HG02840 (cell line): ENCODE measurements around the gene VPS37D.
A peak's percentile ranks its signal among the peaks of the same experiment; 100 is the strongest.
"Not testable (repeated sequence)": the region's sequence is repeated elsewhere in the genome, so short reads cannot be mapped to it uniquely, and the experiment has no call there.

Experiments
- ATAC-seq: cut with Tn5 transposase; IDR thresholded peaks from one replicate; pipeline ENCODE4 v1.9.1; 2021; ENCODE audit warnings: mild to moderate bottlenecking, moderate library complexity, moderate number of reproducible peaks; ENCODE audit not compliant: unreplicated experiment, low FRiP score

Gene VPS37D

GRCh38 chr7:73645643-73646174 lies 21.9 kb upstream of the VPS37D start:
- ATAC-seq, result no peak

DNA sequence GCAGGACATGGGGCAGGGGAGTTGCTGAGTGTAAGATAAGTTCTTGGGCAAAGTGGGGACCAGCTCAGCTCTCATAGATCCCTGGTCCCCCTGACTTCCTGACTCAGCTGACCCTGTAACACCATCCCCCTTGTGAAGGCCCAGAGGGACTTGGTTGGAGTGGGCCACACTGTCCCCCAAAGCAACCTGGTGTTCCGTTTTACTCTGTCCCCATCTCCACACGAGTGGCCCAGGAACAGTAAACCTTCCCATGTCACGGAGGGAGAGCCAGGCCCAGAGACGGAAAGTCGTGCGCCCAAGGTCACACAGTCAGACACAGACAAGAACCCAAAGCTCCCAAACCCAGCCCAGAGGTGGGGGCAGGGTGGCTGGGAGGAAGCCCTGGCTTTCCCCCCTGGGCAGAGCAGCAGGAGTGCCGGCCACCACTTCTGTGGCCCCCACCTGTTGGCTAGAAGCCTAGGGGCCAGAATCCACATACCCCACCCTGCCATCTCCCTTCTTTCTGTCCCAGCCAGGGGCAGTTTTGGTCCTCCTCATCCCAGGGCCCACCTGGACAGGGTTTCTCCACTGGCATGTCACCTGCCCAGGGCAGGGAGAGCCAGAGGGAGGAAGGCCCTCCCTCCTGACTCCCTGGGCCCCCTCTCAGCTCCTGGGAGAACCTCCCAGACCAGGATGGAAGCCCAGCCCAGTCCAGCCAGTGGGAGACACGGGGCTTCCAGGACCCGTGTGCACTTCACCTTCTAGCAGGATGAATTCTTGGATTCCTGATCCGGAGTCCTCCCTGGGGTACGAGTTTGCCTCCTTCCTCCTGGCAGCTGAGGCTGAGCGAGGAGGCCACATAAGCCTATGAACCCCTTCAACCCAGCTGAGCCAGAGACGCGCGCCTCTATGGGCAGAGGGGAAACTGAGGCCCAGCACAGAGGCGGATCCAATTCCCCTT lies 20.6 kb upstream of the VPS37D start:
- no peak for ATAC-seq

DNA sequence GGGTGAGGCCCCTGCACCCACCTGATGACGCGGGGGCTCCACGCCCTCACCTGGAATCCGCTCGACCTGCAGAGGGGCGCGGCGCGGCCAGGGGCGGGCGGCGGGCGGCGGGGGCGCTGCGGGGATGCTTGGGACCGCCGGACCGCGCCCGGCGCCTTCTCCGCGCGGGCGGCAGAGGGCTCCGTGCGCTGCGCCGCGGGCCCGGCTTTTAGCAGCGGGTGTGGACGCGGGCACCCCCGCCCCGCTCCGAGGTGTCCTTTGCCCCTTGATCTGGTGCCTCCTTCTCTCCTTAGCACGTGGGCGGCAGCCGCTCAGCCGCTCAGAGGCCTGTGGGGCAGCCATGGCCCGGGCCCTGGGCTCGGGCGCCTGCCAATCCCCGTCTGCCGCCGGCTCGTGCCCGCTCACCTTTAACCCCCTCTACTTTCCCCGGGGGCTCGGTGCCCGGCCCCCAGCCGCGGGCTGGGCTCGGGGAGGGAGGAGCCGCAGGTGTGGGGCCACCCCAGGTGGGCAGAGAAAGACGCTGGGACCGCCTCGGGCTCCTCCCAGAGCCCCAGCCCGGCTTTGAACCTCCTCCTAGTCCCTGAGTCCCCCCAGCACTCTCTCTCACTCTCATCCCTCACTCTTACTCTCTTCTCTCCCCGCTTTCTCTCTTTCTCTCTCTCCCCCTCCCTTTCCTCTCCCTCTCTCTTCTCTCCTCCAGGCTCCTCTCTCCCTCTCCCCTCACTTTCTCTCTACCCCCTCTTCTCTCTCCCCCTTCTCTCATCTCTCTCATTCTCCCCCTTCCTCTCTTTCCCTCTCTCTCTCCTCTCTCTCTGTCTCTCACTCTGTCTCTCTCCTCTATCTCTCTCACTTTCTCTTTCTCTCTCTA lies 19.7 kb upstream of the VPS37D start:
- ATAC-seq, result no peak

GRCh38 chr7:73648593-73649332 lies 18.9 kb upstream of the VPS37D start:
- no peak for ATAC-seq

- no peak for ATAC-seq
Measured at GRCh38 chr7:73649576-73649975, 18.1 kb upstream of the VPS37D start.

- ATAC-seq, result no peak
Measured at GRCh38 chr7:73650524-73650923, 17.1 kb upstream of the VPS37D start.

DNA sequence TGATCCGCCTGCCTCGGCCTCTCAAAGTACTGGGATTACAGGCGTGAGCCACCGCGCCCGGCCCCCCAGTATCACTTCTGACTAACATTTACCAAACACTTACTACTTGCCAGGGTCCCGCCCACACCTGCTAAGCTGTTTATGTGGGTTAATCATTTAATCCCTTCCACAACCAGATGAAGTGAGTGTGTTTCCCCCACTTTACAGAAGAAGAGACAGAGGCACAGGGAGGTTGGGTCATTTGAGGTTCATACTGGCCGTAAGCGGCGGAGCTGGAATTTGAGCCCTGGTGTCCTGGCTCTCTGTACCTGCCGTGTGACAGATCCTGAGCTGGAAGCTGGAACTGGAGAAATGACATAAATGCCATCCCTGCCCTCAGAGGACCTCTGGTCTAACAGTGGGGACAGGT lies 15.1 kb upstream of the VPS37D start:
- ATAC-seq, result no peak

- not testable (repeated sequence) for ATAC-seq
Measured at GRCh38 chr7:73655309-73655708, 12.3 kb upstream of the VPS37D start.

DNA sequence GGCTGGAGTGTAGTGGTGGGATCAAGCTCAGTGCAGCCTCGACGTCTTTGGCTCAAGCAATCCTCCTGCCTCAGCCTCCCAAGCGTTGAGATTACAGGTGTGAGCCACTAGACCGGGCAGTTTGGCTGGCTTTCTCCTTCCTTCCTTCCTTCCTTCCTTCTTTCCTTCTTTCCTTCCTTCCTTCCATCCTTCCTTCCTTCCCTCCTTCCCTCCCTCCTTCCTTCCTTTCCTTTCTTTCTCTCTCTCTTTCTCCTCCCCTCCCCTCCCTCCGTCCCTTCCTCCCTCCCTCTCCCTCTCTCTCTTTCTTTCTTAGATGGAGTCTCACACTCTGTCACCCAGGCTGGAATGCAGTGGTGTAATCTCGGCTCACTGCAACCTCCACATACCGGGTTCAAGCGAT lies 7.6 kb upstream of the VPS37D start:
- ATAC-seq, result no peak

GRCh38 chr7:73660594-73660993 lies 7.0 kb upstream of the VPS37D start:
- not testable (repeated sequence) for ATAC-seq

GRCh38 chr7:73663033-73663432 lies 4.6 kb upstream of the VPS37D start:
- ATAC-seq, result no peak

DNA sequence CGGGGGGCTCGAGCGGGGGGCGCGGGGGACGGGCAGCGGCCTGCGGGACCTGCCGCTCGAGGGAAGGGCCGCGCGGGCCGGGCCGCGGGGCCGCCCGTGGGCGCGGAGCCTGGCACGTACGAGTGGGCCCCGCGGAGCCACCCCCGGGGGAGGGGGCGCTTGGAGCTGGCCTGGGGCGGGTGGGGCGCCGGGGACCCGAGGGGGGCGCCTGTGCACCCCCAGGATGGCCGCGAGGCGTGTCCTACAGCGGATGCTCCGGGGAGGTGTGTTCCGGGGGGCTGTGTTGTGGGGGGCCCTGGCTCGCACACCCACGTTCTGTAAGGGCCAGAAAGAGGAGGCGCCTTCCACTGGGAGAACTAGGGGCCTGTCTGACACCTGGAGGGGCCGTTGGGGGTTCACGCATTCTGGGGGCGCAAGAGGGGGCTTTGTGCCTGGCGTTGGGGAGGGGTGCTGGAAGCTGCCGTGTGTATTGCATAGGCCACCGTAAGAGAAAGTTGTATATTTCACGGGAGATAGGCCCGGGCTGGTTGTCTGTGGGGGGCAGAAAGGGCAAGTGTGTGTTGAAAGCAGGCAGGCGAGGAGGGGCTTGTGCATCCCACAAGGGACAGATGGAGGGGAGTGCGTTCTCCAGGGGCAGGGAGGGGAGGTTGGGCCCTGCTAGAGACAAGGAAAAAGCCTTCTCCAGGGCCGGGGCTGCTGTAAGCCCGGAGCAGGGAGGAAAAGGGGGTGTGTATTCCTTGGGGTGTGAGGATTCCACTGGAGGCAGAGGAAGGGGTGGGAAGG lies 663 bp downstream of the VPS37D start:
- ATAC-seq, result peak; percentile 17

GRCh38 chr7:73668886-73669230 lies 1.2 kb downstream of the VPS37D start:
- ATAC-seq, result no peak

GRCh38 chr7:73669288-73669701 lies 1.7 kb downstream of the VPS37D start:
- no peak for ATAC-seq

- no peak for ATAC-seq
Measured at GRCh38 chr7:73669858-73670385, 2.3 kb downstream of the VPS37D start.

GRCh38 chr7:73671322-73671661 lies 3.7 kb downstream of the VPS37D start:
- ATAC-seq, result no peak

DNA sequence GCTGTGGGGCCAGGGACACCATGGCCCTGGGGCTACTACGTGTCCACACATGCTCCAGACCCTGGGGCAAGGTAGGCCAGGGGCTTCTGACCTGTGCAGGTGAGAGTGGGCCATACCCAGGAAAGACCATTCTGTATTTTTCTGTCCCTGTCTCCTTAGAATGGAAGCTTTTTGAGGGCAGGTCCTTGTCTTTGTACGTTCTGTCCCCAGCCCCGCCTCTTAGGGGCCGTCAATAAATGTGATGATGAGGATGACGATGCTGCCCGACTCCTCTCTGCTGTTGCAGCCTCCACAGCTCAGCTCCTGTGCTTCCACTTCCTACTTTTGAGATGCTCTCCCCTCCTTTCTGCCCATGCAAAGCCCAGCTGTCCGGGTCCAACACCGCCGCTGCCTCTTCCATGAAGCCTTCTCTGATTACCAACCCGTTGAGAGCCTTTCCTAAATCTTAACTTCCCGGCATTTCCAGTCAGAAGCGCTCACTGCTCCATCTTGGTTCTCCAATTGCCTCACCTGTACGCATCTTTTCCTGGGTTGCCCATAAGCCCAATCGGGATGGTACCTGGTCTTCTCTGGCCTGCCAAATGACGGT lies 4.3 kb downstream of the VPS37D start:
- no peak for ATAC-seq

GRCh38 chr7:73674468-73675124 lies 7.0 kb downstream of the VPS37D start:
- ATAC-seq, result no peak

- not testable (repeated sequence) for ATAC-seq
Measured at GRCh38 chr7:73676062-73676461, 8.4 kb downstream of the VPS37D start.
